CD14-positive monocyte (primary cell): ENCODE results near the gene HEY2. TPM values are rescaled to one million over a fixed set of nuclear protein-coding genes. Genes with fewer than 3 reads are reported as not detected.

ENCODE experiments used
- DNase-seq, 3 donors: peaks; one replicate each; pipeline ENCODE4 v3.0.0-alpha.2; 2011 to 2022
- H2AFZ ChIP-seq: 2 replicates; pipeline ENCODE4 v1.6.0; 2012; ENCODE audit warnings: mild to moderate bottlenecking, low read depth, low read length, inconsistent platforms; ENCODE audit not compliant: insufficient read depth, poor library complexity, severe bottlenecking
- H3K27ac ChIP-seq, 2 donors: 1 replicate in 1 of 2; 2 replicates in 1 of 2; pipeline ENCODE4 v1.5.1; 2012 to 2013; ENCODE audit warnings: low read length in 2 of 2, control low read depth in 1 of 2, inconsistent platforms in 1 of 2, low read depth in 1 of 2, mild to moderate bottlenecking in 1 of 2
- H3K27me3 ChIP-seq, 2 donors: one replicate each; pipeline versions ENCODE4 v1.6.0 to v1.6.1; 2011 to 2013; ENCODE audit warnings: low read length in 2 of 2; ENCODE audit not compliant: control insufficient read depth in 2 of 2, insufficient read depth in 2 of 2
- H3K36me3 ChIP-seq, 2 donors: replicated peaks in 1 of 2; 1 replicate in 1 of 2; 2 replicates in 1 of 2; pipeline versions ENCODE4 v1.5.1 to v1.6.1; 2012 to 2013; ENCODE audit warnings: low read length in 2 of 2, control low read depth in 1 of 2, inconsistent platforms in 1 of 2, mild to moderate bottlenecking in 1 of 2; ENCODE audit not compliant: insufficient read depth in 2 of 2, control insufficient read depth in 1 of 2
- H3K4me1 ChIP-seq, 2 donors: 1 replicate in 1 of 2; 2 replicates in 1 of 2; pipeline versions ENCODE4 v1.5.1 to v1.6.1; 2012 to 2013; ENCODE audit warnings: low read length in 2 of 2, control low read depth in 1 of 2, inconsistent platforms in 1 of 2, mild to moderate bottlenecking in 1 of 2, moderate library complexity in 1 of 2; ENCODE audit not compliant: insufficient read depth in 2 of 2, control insufficient read depth in 1 of 2
- H3K4me2 ChIP-seq: replicated peaks from 2 replicates; pipeline ENCODE3; 2012; ENCODE audit warnings: low read length, moderate library complexity, mild to moderate bottlenecking; ENCODE audit not compliant: poor library complexity, severe bottlenecking; ENCODE audit errors: extremely low read depth
- H3K4me3 ChIP-seq, 3 experiments: fragments of 200-600 bp in 1 of 3; sonication (generic) in 1 of 3; replicated peaks in 1 of 3; 1 replicate in 2 of 3; 2 replicates in 1 of 3; pipeline ENCODE4 v1.5.1; 2011 to 2013; ENCODE audit warnings: low read length in 3 of 3, mild to moderate bottlenecking in 3 of 3, control low read depth in 2 of 3, low read depth in 2 of 3, inconsistent platforms in 1 of 3, moderate library complexity in 1 of 3
- H3K79me2 ChIP-seq: 2 replicates; pipeline ENCODE4 v1.6.0; 2012; ENCODE audit warnings: mild to moderate bottlenecking, control low read depth, inconsistent platforms, low read length, moderate library complexity; ENCODE audit not compliant: insufficient read depth
- H3K9ac ChIP-seq: 2 replicates; pipeline ENCODE4 v1.6.0; 2017; ENCODE audit warnings: low read length, mild to moderate bottlenecking; ENCODE audit not compliant: insufficient read depth, poor library complexity, severe bottlenecking
- H3K9me3 ChIP-seq, 2 donors: replicated peaks in 1 of 2; 1 replicate in 1 of 2; 2 replicates in 1 of 2; pipeline versions ENCODE4 v1.5.1 to v1.6.1; 2012 to 2013; ENCODE audit warnings: low read length in 2 of 2, control low read depth in 1 of 2; ENCODE audit not compliant: control insufficient read depth in 1 of 2, insufficient read depth in 1 of 2
- H4K20me1 ChIP-seq: 2 replicates; pipeline ENCODE4 v1.6.0; 2012; ENCODE audit warnings: mild to moderate bottlenecking, low read length, control low read depth, moderate library complexity; ENCODE audit not compliant: insufficient read depth
- H3K27ac Mint-ChIP-seq, 7 donors: one replicate each; pipeline ENCODE4 v1.8.0; 2020; ENCODE audit warnings: mild to moderate bottlenecking in 7 of 7, mixed read lengths in 7 of 7, moderate library complexity in 6 of 7, inconsistent platforms in 2 of 7
- H3K27me3 Mint-ChIP-seq, 3 donors: one replicate each; pipeline ENCODE4 v1.8.0; 2021 to 2022; ENCODE audit warnings: low read depth in 3 of 3, mild to moderate bottlenecking in 3 of 3, mixed read lengths in 3 of 3, moderate library complexity in 3 of 3, inconsistent platforms in 1 of 3
- H3K36me3 Mint-ChIP-seq, 2 donors: one replicate each; pipeline ENCODE4 v1.8.0; 2020; ENCODE audit warnings: mixed read lengths in 2 of 2, inconsistent platforms in 1 of 2, mild to moderate bottlenecking in 1 of 2
- H3K4me1 Mint-ChIP-seq: one replicate; pipeline ENCODE4 v1.8.0; 2020; ENCODE audit warnings: mild to moderate bottlenecking, mixed read lengths
- H3K4me3 Mint-ChIP-seq, 2 donors: one replicate each; pipeline ENCODE4 v1.8.0; 2020; ENCODE audit warnings: mild to moderate bottlenecking in 2 of 2, mixed read lengths in 2 of 2, moderate library complexity in 1 of 2
- H3K9me3 Mint-ChIP-seq, 7 donors: one replicate each; pipeline ENCODE4 v1.8.0; 2020 to 2022; ENCODE audit warnings: mixed read lengths in 7 of 7, mild to moderate bottlenecking in 6 of 7, moderate library complexity in 6 of 7, inconsistent platforms in 2 of 7
- CTCF ChIP-seq: fragments of 200-600 bp; IDR thresholded peaks from one replicate; pipeline ENCODE4 v1.8.0; 2022; ENCODE audit warnings: antibody characterized with exemption, mild to moderate bottlenecking
- WGBS: methylation state at CpG from one replicate; pipeline ENCODE4 v1.1.5; 2013; ENCODE audit warnings: missing lambda C conversion rate; ENCODE audit not compliant: insufficient coverage; 5-methylcytosine and 5-hydroxymethylcytosine counted together
- intact Hi-C, 2 donors: fragments of 100-400 bp; cut with micrococcal nuclease; formaldehyde crosslinking; loops; one replicate each; pipeline versions ENCODE4 v1.15.0 to v1.15.1; 2023
- polyA plus RNA-seq, 3 donors: library from polyadenylated mRNA; depleted of rRNA in 1 of 3; unstranded in 2 of 3; stranded (reverse) in 1 of 3; fragments of 300-500 nt in 2 of 3; fragments of >200 nt in 1 of 3; fragmentation: Illumina TruSeq in 2 of 3; gene quantifications; 1 replicate in 2 of 3; 2 replicates in 1 of 3; pipeline ENCODE4 v1.2.3, GENCODE V29; 2012 to 2021

Gene HEY2
- polyA plus RNA-seq, 3 donors, result not detected

DNA sequence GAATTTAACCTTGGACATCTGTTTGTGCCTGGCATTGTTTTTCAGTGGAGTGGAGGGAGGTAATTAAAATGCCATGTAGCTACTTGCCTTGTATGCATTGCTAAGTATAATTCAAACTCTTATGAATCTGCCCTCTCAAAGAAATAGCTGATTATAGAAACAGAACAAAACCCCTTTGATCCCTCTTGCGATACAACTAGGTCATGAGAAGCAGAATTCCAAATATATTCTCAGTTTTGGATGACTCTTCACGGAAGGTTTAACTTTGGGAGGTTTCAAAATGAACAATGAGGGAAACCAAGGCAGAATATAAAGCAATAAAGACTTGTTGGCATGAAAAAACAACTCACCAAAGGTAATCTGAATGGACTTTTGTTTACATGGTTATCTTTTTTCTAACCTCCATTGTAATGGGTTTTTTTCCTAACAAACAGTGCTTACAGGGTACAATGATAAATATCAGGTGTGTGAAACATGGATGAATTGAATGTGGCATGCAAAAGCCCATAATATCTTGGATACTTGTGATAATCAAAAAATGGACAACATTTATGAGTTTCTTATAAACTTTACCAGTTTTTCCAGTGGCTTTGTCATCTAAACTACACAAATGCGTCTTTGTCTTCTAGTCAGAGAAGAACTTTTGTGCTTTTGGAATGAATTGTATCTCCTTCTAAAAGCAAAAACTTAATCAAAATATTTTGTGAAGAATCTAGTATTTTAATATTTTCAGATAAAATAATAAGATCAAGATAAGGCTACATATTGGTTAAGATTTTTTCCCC lies 15.7 kb upstream of the HEY2 start:
- TF ChIP-seq CTCF, result no peak
- Mint-ChIP-seq H3K4me3 (no peak overlapping the region), H3K36me3 (no peaks in the 10 kb centered on the region), H3K9me3 (peaks cover 0 to 2% (median 0%) of the 10 kb centered on the region in 7 donors), H3K27me3 (peaks cover 10 to 22% (median 10%) of the 10 kb centered on the region in 3 donors), H3K27ac (no peak overlapping the region), H3K4me1 (no peaks in the 10 kb centered on the region)
- H3K4me3 ChIP-seq, result no peak overlapping the region
- H2AFZ ChIP-seq, result no peak overlapping the region
- intact Hi-C loops, result no loop called here
- no peak overlapping the region for H3K4me2 ChIP-seq
- H3K9me3 ChIP-seq, result no peaks in the 10 kb centered on the region
- no peak overlapping the region for H3K9ac ChIP-seq
- H3K36me3 ChIP-seq, result no peaks in the 10 kb centered on the region
- H3K27me3 ChIP-seq, result peaks cover 12 to 15% of the 10 kb centered on the region in 2 donors
- H3K4me1 ChIP-seq, result no peaks in the 10 kb centered on the region
- DNase-seq, result no peak
- H3K27ac ChIP-seq, result no peak overlapping the region
- H4K20me1 ChIP-seq, result no peaks in the 10 kb centered on the region
- no peaks in the 10 kb centered on the region for H3K79me2 ChIP-seq
- no CpG with 5 or more reads among the region's 3 CpGs for WGBS

GRCh38 chr6:125738276-125738675 lies 11.2 kb upstream of the HEY2 start:
- no peak overlapping the region for H3K27ac Mint-ChIP-seq
- no peak overlapping the region for H3K4me2 ChIP-seq
- no peaks in the 10 kb centered on the region for H3K79me2 ChIP-seq
- no peak for DNase-seq
- H3K4me1 ChIP-seq, result no peaks in the 10 kb centered on the region
- no peaks in the 10 kb centered on the region for H3K9me3 ChIP-seq
- no peak overlapping the region for H3K9ac ChIP-seq
- H3K9me3 Mint-ChIP-seq, result peaks cover 0 to 2% (median 0%) of the 10 kb centered on the region in 7 donors
- intact Hi-C loops, result no loop called here
- H3K4me3 Mint-ChIP-seq, result no peak overlapping the region
- H3K36me3 Mint-ChIP-seq, result no peaks in the 10 kb centered on the region
- H3K27me3 Mint-ChIP-seq, result peaks cover 17 to 43% (median 30%) of the 10 kb centered on the region in 3 donors
- no peaks in the 10 kb centered on the region for H3K36me3 ChIP-seq
- H3K27me3 ChIP-seq, result peaks cover 22 to 51% of the 10 kb centered on the region in 2 donors
- no peaks in the 10 kb centered on the region for H4K20me1 ChIP-seq
- H3K4me1 Mint-ChIP-seq, result no peaks in the 10 kb centered on the region
- no peak overlapping the region for H3K4me3 ChIP-seq
- no peak overlapping the region for H2AFZ ChIP-seq
- no peak overlapping the region for H3K27ac ChIP-seq
- TF ChIP-seq CTCF, result no peak
